Thyroid gland (tissue), 4 donors: ENCODE results near the gene ABCD1. TPM values are rescaled to one million over a fixed set of nuclear protein-coding genes. Genes with fewer than 3 reads are reported as not detected.
"Not testable (repeated sequence)": the region's sequence is repeated elsewhere in the genome, so short reads cannot be mapped to it uniquely, and the experiment has no call there.

Experiments
- DNase-seq, 2 donors: peaks; one replicate each; pipeline ENCODE4 v3.0.0-alpha.2; 2019
- H3K27ac ChIP-seq, 3 donors: fragments of 200-600 bp; sonication (generic); 1 replicate in 2 of 3; 2 replicates in 1 of 3; pipeline ENCODE4 v1.5.1; 2016 to 2019; ENCODE audit warnings: mild to moderate bottlenecking in 1 of 3, moderate library complexity in 1 of 3
- H3K27me3 ChIP-seq: fragments of 200-600 bp; sonication (generic); one replicate; pipeline ENCODE4 v1.5.1; 2019
- H3K36me3 ChIP-seq, 2 donors: fragments of 200-600 bp; sonication (generic); one replicate each; pipeline ENCODE4 v1.5.1; 2016 to 2019
- H3K4me1 ChIP-seq, 2 donors: fragments of 200-600 bp; sonication (generic); one replicate each; pipeline ENCODE4 v1.5.1; 2017 to 2019
- H3K4me3 ChIP-seq, 3 donors: fragments of 200-600 bp; sonication (generic); replicated peaks in 1 of 3; 1 replicate in 2 of 3; 2 replicates in 1 of 3; pipeline ENCODE4 v1.5.1; 2016; ENCODE audit warnings: mild to moderate bottlenecking in 1 of 3
- H3K9me3 ChIP-seq: fragments of 200-600 bp; sonication (generic); one replicate; pipeline ENCODE4 v1.5.1; 2017
- CTCF ChIP-seq, 6 experiments: fragments of 200-600 bp in 3 of 6; fragments of 450-650 bp in 3 of 6; sonication (generic) in 3 of 6; IDR thresholded peaks; one replicate each; pipeline ENCODE4 v1.5.1; 2016 to 2019; ENCODE audit warnings: antibody characterized with exemption in 6 of 6, mild to moderate bottlenecking in 2 of 6, inconsistent platforms in 1 of 6, moderate library complexity in 1 of 6
- POLR2A ChIP-seq, 2 donors: fragments of 450-650 bp; IDR thresholded peaks; one replicate each; pipeline ENCODE4 v1.6.1; 2017; ENCODE audit warnings: antibody characterized with exemption in 2 of 2, mild to moderate bottlenecking in 2 of 2, moderate library complexity in 1 of 2
- WGBS, 2 donors: methylation state at CpG; one replicate each; pipeline ENCODE4 v1.1.5; 2017; 5-methylcytosine and 5-hydroxymethylcytosine counted together
- intact Hi-C: fragments of 100-400 bp; cut with DNase I; formaldehyde crosslinking; loops from one replicate; pipeline ENCODE4 v1.15.1; 2023
- total RNA-seq, 4 donors: library from RNA; depleted of rRNA; stranded (reverse); fragments of >200 nt; gene quantifications; one replicate each; pipeline ENCODE4 v1.2.3, GENCODE V29; 2016

Gene ABCD1
- total RNA-seq, 4 donors from 2014 or later, result 7.0 to 11.8 (median 8.9) TPM

- Histone ChIP-seq H3K36me3 (no peaks in the 10 kb centered on the region), H3K4me3 (no peak overlapping the region), H3K27ac (no peak overlapping the region), H3K4me1 (peaks cover 0 to 4% of the 10 kb centered on the region in 2 donors), H3K27me3 (no peaks in the 10 kb centered on the region), H3K9me3 (no peaks in the 10 kb centered on the region)
- TF ChIP-seq CTCF (IDR thresholded peaks at IDR 0.05) (no peak), POLR2A (IDR thresholded peaks at IDR 0.05) (no peak)
- DNase-seq, result no peak
- intact Hi-C loops, result no loop called here
- WGBS, 2 donors, result no CpG with 5 or more reads among the region's 4 CpGs
Measured at GRCh38 chrX:153692003-153692402, 32.7 kb upstream of the ABCD1 start.

DNA sequence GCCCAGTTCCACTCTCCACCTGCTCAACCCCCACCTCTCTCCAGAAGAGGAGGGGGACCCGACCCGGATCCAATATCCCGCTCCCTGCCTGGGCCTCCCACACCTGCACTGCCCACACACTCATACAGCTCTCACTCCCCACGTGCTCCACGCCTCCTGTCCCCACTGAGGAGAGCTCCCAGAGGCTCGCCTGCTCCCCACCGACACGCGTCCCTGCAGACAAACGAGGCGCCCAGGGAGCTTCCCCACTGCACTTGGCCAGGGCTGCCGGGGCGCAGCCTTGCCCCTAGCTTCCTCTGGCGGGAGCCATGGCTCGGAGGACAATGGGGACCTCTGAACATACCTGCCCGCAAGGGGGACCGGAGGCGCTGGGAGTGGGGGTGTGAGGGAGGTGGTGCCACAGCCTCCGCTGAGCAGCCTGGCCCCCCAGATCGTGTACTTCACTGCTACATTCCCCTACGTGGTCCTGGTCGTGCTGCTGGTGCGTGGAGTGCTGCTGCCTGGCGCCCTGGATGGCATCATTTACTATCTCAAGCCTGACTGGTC, 32.0 kb upstream of the ABCD1 start:
- H3K4me1 ChIP-seq, result no peaks in the 10 kb centered on the region
- no peak for TF ChIP-seq POLR2A (IDR thresholded peaks at IDR 0.05)
- no peak for TF ChIP-seq CTCF (IDR thresholded peaks at IDR 0.05)
- DNase-seq, result no peak
- no peaks in the 10 kb centered on the region for H3K9me3 ChIP-seq
- H3K4me3 ChIP-seq, result no peak overlapping the region
- H3K27ac ChIP-seq, result no peak overlapping the region
- WGBS, 2 donors, result 40 to 41% methylated on average over 1 to 6 of the region's 24 CpGs
- H3K27me3 ChIP-seq, result no peaks in the 10 kb centered on the region
- intact Hi-C loops, result no loop called here
- no peaks in the 10 kb centered on the region for H3K36me3 ChIP-seq

- Histone ChIP-seq H3K36me3 (no peaks in the 10 kb centered on the region), H3K27me3 (no peaks in the 10 kb centered on the region), H3K27ac (no peak overlapping the region), H3K4me1 (no peaks in the 10 kb centered on the region), H3K4me3 (no peak overlapping the region), H3K9me3 (no peaks in the 10 kb centered on the region)
- no peak for TF ChIP-seq CTCF (IDR thresholded peaks at IDR 0.05)
- no peak for TF ChIP-seq POLR2A (IDR thresholded peaks at IDR 0.05)
- DNase-seq, result no peak
- WGBS, 2 donors, result 91 to 95% methylated on average over 7 to 13 of the region's 31 CpGs
- intact Hi-C loops, result no loop called here
Measured at GRCh38 chrX:153693216-153694086, 31.2 kb upstream of the ABCD1 start.

- 60% methylated on average over 1 of the region's 16 CpGs; no CpG with 5 or more reads in 1 of the 2 donors for WGBS, 2 donors
- H3K9me3 ChIP-seq, H3K4me1 ChIP-seq: not testable (repeated sequence)
Measured at GRCh38 chrX:153694256-153694655, 30.4 kb upstream of the ABCD1 start.

GRCh38 chrX:153694687-153695270, 29.9 kb upstream of the ABCD1 start:
- TF ChIP-seq POLR2A (IDR thresholded peaks at IDR 0.05) (no peak), CTCF (IDR thresholded peaks at IDR 0.05) (no peak)
- Histone ChIP-seq H3K9me3 (no peaks in the 10 kb centered on the region), H3K27me3 (no peaks in the 10 kb centered on the region), H3K36me3 (no peaks in the 10 kb centered on the region), H3K27ac (no peak overlapping the region), H3K4me1 (no peaks in the 10 kb centered on the region), H3K4me3 (no peak overlapping the region)
- no peak for DNase-seq
- 90% methylated on average over 6 of the region's 23 CpGs; no CpG with 5 or more reads in 1 of the 2 donors for whole genome bisulfite sequencing, 2 donors
- intact Hi-C loops, result no loop called here

More at GRCh38 chrX:153694256-153694655, 30.4 kb upstream of the ABCD1 start:
- H3K4me3 ChIP-seq, H3K27ac ChIP-seq, H3K36me3 ChIP-seq, H3K27me3 ChIP-seq, intact Hi-C loops, DNase-seq: not testable (repeated sequence)
